MM.1S (cell line): ENCODE results near the gene CCDC187.

ENCODE experiments used
- DNase-seq: peaks from one replicate; pipeline ENCODE4 v3.0.0-alpha.2; 2015
- H2AFZ ChIP-seq: fragments of 300-600 bp; sonication (generic); 2 replicates; pipeline ENCODE4 v1.6.0; 2016; ENCODE audit warnings: antibody characterized with exemption, low read length
- H3F3A ChIP-seq: fragments of 300-600 bp; sonication (generic); 2 replicates; pipeline ENCODE4 v1.6.1; 2016; ENCODE audit warnings: mild to moderate bottlenecking, antibody characterized with exemption, low read length, moderate library complexity, mixed read lengths; ENCODE audit not compliant: insufficient read depth
- H3K27ac ChIP-seq: fragments of 300-600 bp; sonication (generic); 2 replicates; pipeline ENCODE4 v1.5.1; 2016; ENCODE audit warnings: mild to moderate bottlenecking, low read length
- H3K27me3 ChIP-seq: fragments of 300-600 bp; sonication (generic); replicated peaks from 2 replicates; pipeline ENCODE4 v1.6.0; 2016; ENCODE audit warnings: low read length; ENCODE audit not compliant: insufficient read depth
- H3K36me3 ChIP-seq: fragments of 300-600 bp; sonication (generic); replicated peaks from 2 replicates; pipeline ENCODE4 v1.6.1; 2016; ENCODE audit warnings: mild to moderate bottlenecking, low read length, mixed read lengths; ENCODE audit not compliant: insufficient read depth
- H3K4me1 ChIP-seq: fragments of 300-600 bp; sonication (generic); 2 replicates; pipeline ENCODE4 v1.6.1; 2016; ENCODE audit warnings: low read length, mixed read lengths
- H3K4me2 ChIP-seq: fragments of 300-600 bp; sonication (generic); 2 replicates; pipeline ENCODE4 v1.6.0; 2016; ENCODE audit warnings: low read depth, low read length
- H3K4me3 ChIP-seq: fragments of 300-600 bp; sonication (generic); 2 replicates; pipeline ENCODE4 v1.5.1; 2016; ENCODE audit warnings: low read length, mixed read lengths
- H3K79me2 ChIP-seq: fragments of 300-600 bp; sonication (generic); 2 replicates; pipeline ENCODE4 v1.6.1; 2016; ENCODE audit warnings: mixed run types, low read length, mixed read lengths
- H3K9ac ChIP-seq: fragments of 300-600 bp; sonication (generic); 2 replicates; pipeline ENCODE4 v1.6.1; 2016; ENCODE audit warnings: low read length, mixed read lengths
- H3K9me2 ChIP-seq: fragments of 300-600 bp; sonication (generic); replicated peaks from 2 replicates; pipeline ENCODE4 v1.6.1; 2016; ENCODE audit warnings: mild to moderate bottlenecking, low read length, mixed read lengths; ENCODE audit not compliant: insufficient read depth
- H3K9me3 ChIP-seq: fragments of 300-600 bp; sonication (generic); replicated peaks from 2 replicates; pipeline ENCODE4 v1.6.1; 2016; ENCODE audit warnings: mild to moderate bottlenecking, low read length, mixed read lengths; ENCODE audit not compliant: insufficient read depth
- H4K20me1 ChIP-seq: fragments of 300-600 bp; sonication (generic); 2 replicates; pipeline ENCODE4 v1.6.1; 2016; ENCODE audit warnings: mild to moderate bottlenecking, low read length, moderate library complexity, mixed read lengths; ENCODE audit not compliant: insufficient read depth
- EZH2 ChIP-seq: fragments of 300-600 bp; sonication (generic); optimal IDR thresholded peaks from 2 replicates; pipeline ENCODE3; 2017; ENCODE audit warnings: low read depth, mild to moderate bottlenecking, antibody characterized with exemption, low read length, mixed read lengths
- EZH2phosphoT487 ChIP-seq: fragments of 300-600 bp; sonication (generic); IDR thresholded peaks from 2 replicates; pipeline ENCODE4 v1.6.1; 2018; ENCODE audit warnings: antibody characterized with exemption, low read length
- TF ChIP-seq, protein P1 (sequence below): fragments of 300-600 bp; sonication (generic); IDR thresholded peaks from 2 replicates; pipeline ENCODE4 v1.5.1; 2016; ENCODE audit warnings: antibody characterized with exemption, low read length, mixed read lengths

The CCDC187 gene

DNA sequence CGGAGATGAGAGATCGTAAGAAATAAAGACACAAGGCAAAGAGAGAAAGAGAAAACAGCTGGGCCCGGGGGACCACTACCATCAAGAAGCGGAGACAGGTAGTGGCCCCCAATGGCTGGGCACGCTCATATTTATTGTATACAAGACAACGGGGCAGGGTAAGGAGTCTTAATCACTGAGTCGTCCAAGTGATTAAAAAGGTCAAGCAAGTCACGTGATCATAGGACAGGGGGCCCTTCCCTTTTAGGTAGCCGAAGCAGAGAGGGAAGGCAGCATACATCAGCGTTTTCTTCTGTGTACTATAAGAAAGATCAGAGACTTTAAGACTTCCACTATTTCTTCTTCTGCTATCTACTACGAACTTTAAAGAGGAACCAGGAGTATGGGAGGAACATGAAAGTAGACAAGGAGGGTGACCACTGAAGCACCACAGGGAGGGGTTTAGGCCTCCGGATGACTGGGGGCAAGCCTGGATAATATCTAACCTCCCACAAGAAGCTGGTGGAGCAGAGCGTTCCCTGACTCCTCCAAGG, 33.7 kb downstream of the CCDC187 start:
- Histone ChIP-seq H3K9me2 (no peaks in the 10 kb centered on the region), H3K79me2 (no peaks in the 10 kb centered on the region), H3K4me2 (no peak overlapping the region), H3K27ac (no peak overlapping the region), H3K9me3 (no peaks in the 10 kb centered on the region), H3F3A (no peaks in the 10 kb centered on the region), H3K4me3 (no peak overlapping the region), H3K9ac (no peak overlapping the region), H3K27me3 (peaks cover 91% of the 10 kb centered on the region), H2AFZ (no peak overlapping the region), H3K4me1 (no peaks in the 10 kb centered on the region), H4K20me1 (no peaks in the 10 kb centered on the region), H3K36me3 (no peaks in the 10 kb centered on the region)
- DNase-seq = no peak
- TF ChIP-seq EZH2phosphoT487 (no peak), EZH2 (no peak)
- TF ChIP-seq, protein P1, sequence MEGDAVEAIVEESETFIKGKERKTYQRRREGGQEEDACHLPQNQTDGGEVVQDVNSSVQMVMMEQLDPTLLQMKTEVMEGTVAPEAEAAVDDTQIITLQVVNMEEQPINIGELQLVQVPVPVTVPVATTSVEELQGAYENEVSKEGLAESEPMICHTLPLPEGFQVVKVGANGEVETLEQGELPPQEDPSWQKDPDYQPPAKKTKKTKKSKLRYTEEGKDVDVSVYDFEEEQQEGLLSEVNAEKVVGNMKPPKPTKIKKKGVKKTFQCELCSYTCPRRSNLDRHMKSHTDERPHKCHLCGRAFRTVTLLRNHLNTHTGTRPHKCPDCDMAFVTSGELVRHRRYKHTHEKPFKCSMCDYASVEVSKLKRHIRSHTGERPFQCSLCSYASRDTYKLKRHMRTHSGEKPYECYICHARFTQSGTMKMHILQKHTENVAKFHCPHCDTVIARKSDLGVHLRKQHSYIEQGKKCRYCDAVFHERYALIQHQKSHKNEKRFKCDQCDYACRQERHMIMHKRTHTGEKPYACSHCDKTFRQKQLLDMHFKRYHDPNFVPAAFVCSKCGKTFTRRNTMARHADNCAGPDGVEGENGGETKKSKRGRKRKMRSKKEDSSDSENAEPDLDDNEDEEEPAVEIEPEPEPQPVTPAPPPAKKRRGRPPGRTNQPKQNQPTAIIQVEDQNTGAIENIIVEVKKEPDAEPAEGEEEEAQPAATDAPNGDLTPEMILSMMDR = no peak

- Histone ChIP-seq H3K4me3 (no peak overlapping the region), H3K9me2 (no peaks in the 10 kb centered on the region), H4K20me1 (no peaks in the 10 kb centered on the region), H2AFZ (no peak overlapping the region), H3K9ac (no peak overlapping the region), H3K27ac (no peak overlapping the region), H3K36me3 (no peaks in the 10 kb centered on the region), H3K4me2 (no peak overlapping the region), H3K4me1 (no peaks in the 10 kb centered on the region), H3K27me3 (peaks cover 91% of the 10 kb centered on the region), H3F3A (no peaks in the 10 kb centered on the region), H3K9me3 (no peaks in the 10 kb centered on the region), H3K79me2 (no peaks in the 10 kb centered on the region)
- TF ChIP-seq EZH2 (no peak), EZH2phosphoT487 (no peak)
- TF ChIP-seq, protein P1 = no peak
- no peak for DNase-seq
These were observed 35.2 kb downstream of the CCDC187 start for GRCh38 chr9:136268735-136269134.

DNA sequence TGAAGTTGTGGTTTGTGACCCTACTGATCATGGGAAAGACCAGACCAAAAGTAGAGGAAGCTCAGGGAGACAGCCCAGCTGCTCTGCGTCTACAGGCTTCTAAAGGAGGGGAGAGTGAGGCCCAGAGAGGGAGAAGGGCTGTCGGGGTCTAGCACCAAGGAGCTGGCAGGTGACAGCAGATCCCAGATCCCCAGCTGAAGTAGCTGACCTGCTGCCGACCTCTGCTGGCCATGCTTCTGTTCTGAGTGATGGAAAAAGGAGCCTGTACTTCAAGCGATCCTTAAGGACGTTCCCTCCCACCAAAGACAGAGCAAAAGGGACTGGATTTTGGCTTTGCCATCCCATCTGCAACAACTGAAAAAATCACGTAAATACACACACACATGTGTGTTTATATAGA, 35.6 kb downstream of the CCDC187 start:
- Histone ChIP-seq H3F3A (no peaks in the 10 kb centered on the region), H3K4me2 (no peak overlapping the region), H3K27me3 (peaks cover 91% of the 10 kb centered on the region), H3K4me1 (no peaks in the 10 kb centered on the region), H3K36me3 (no peaks in the 10 kb centered on the region), H3K9ac (no peak overlapping the region), H3K9me2 (no peaks in the 10 kb centered on the region), H3K4me3 (no peak overlapping the region), H4K20me1 (no peaks in the 10 kb centered on the region), H3K79me2 (no peaks in the 10 kb centered on the region), H2AFZ (no peak overlapping the region), H3K27ac (no peak overlapping the region), H3K9me3 (no peaks in the 10 kb centered on the region)
- DNase-seq = no peak
- TF ChIP-seq, protein P1 = no peak
- no peak for TF ChIP-seq EZH2phosphoT487
- no peak for TF ChIP-seq EZH2
